Subcutaneous abdominal adipose tissue (tissue), 5 donors: ENCODE results near the gene CNTN5.

ENCODE experiments used
- H3K27ac ChIP-seq: one replicate; pipeline ENCODE4 v1.7.0; 2013; ENCODE audit warnings: low read depth, mild to moderate bottlenecking, inconsistent platforms, low read length, moderate library complexity
- H3K27me3 ChIP-seq, 5 donors: one replicate each; pipeline ENCODE4 v1.7.0; 2013; ENCODE audit warnings: low read length in 5 of 5, inconsistent platforms in 1 of 5; ENCODE audit not compliant: control insufficient read depth in 5 of 5, insufficient read depth in 4 of 5
- H3K36me3 ChIP-seq, 5 donors: one replicate each; pipeline ENCODE4 v1.7.0; 2013; ENCODE audit warnings: low read length in 5 of 5; ENCODE audit not compliant: control insufficient read depth in 5 of 5, insufficient read depth in 5 of 5
- H3K4me1 ChIP-seq, 5 donors: one replicate each; pipeline ENCODE4 v1.7.0; 2013; ENCODE audit warnings: low read length in 5 of 5, mild to moderate bottlenecking in 3 of 5, moderate library complexity in 1 of 5; ENCODE audit not compliant: control insufficient read depth in 5 of 5, insufficient read depth in 5 of 5
- H3K4me3 ChIP-seq, 5 donors: one replicate each; pipeline ENCODE4 v1.7.0; 2013; ENCODE audit warnings: low read length in 5 of 5, low read depth in 1 of 5
- H3K9ac ChIP-seq, 5 donors: one replicate each; pipeline ENCODE4 v1.7.0; 2013; ENCODE audit warnings: low read length in 5 of 5, mild to moderate bottlenecking in 4 of 5, moderate library complexity in 3 of 5
- H3K9me3 ChIP-seq, 5 donors: one replicate each; pipeline ENCODE4 v1.7.0; 2013; ENCODE audit warnings: low read length in 5 of 5; ENCODE audit not compliant: control insufficient read depth in 5 of 5
- donor health status: healthy.
- donor health status: healthy.
- donor health status: healthy.
- donor health status: healthy.
- donor health status: healthy.

CNTN5 gene

GRCh38 chr11:99160447-99160846 lies 139.7 kb downstream of the CNTN5 start:
- H3K4me3 ChIP-seq: no peak overlapping the region
- H3K27ac ChIP-seq: no peak overlapping the region
- H3K36me3 ChIP-seq: no peaks in the 10 kb centered on the region
- no peaks in the 10 kb centered on the region for H3K4me1 ChIP-seq
- H3K9me3 ChIP-seq: no peaks in the 10 kb centered on the region
- H3K9ac ChIP-seq: no peak overlapping the region
- H3K27me3 ChIP-seq: no peaks in the 10 kb centered on the region

GRCh38 chr11:99162819-99163218 lies 142.1 kb downstream of the CNTN5 start:
- no peaks in the 10 kb centered on the region for H3K9me3 ChIP-seq

DNA sequence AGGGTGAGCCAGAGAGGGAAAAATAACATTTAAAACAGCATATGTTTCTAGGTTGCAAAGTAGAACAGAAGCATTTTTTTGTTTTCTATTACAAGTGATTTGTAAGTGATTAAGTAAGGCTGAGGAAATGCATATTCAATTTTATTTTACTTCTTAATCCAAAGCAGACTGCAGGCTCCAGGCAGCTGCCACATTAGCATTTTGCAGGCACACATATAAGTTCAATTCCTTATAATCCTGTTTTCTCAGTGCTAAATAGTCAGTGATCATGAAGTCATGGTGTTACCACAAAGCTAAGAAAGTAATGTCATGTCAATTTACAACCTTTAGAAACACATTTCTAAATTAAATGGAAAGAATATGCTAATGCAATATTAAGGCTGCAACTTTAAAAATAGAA lies 149.8 kb downstream of the CNTN5 start:
- no peaks in the 10 kb centered on the region for H3K27me3 ChIP-seq
- H3K36me3 ChIP-seq: no peaks in the 10 kb centered on the region
- H3K4me3 ChIP-seq: no peak overlapping the region
- no peak overlapping the region for H3K27ac ChIP-seq
- H3K4me1 ChIP-seq: no peaks in the 10 kb centered on the region
- H3K9ac ChIP-seq: no peak overlapping the region
- no peaks in the 10 kb centered on the region for H3K9me3 ChIP-seq

More at GRCh38 chr11:99162819-99163218, 142.1 kb downstream of the CNTN5 start:
- no peaks in the 10 kb centered on the region for H3K36me3 ChIP-seq
- H3K27ac ChIP-seq: no peak overlapping the region
- no peak overlapping the region for H3K9ac ChIP-seq
- H3K27me3 ChIP-seq: no peaks in the 10 kb centered on the region
- no peaks in the 10 kb centered on the region for H3K4me1 ChIP-seq
- H3K4me3 ChIP-seq: no peak overlapping the region

- Histone ChIP-seq H3K36me3 (no peaks in the 10 kb centered on the region), H3K27ac (no peak overlapping the region), H3K9me3 (no peaks in the 10 kb centered on the region), H3K4me1 (no peaks in the 10 kb centered on the region), H3K4me3 (no peak overlapping the region), H3K9ac (no peak overlapping the region), H3K27me3 (no peaks in the 10 kb centered on the region)
These were observed 150.6 kb downstream of the CNTN5 start for GRCh38 chr11:99171330-99171729.

DNA sequence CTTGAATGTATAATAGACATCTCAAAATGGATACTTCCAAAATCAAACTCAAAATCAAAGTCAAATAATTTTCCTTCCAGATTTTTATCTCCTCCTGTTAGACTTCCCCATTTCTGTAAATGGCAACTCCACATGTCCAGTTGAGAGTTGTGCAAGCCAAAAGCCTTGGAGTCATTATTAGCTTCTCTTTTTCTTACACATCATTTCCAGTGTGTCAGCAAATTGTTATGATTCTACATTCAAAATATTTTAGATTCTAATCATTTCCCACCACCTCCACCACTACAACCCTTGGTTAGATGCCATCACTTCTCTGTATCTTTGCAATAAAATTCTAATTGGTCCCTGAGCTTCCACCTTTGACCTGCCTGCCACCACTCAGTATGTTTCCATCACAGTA lies 155.7 kb downstream of the CNTN5 start:
- H3K36me3 ChIP-seq: no peaks in the 10 kb centered on the region
- H3K9ac ChIP-seq: no peak overlapping the region
- H3K4me3 ChIP-seq: no peak overlapping the region
- no peak overlapping the region for H3K27ac ChIP-seq
- no peaks in the 10 kb centered on the region for H3K9me3 ChIP-seq
- no peaks in the 10 kb centered on the region for H3K4me1 ChIP-seq
- no peaks in the 10 kb centered on the region for H3K27me3 ChIP-seq

GRCh38 chr11:99177446-99177845 lies 156.7 kb downstream of the CNTN5 start:
- Histone ChIP-seq H3K36me3 (no peaks in the 10 kb centered on the region), H3K27me3 (no peaks in the 10 kb centered on the region), H3K4me3 (no peak overlapping the region), H3K4me1 (no peaks in the 10 kb centered on the region), H3K27ac (no peak overlapping the region), H3K9ac (no peak overlapping the region), H3K9me3 (no peaks in the 10 kb centered on the region)

- Histone ChIP-seq H3K27me3 (no peaks in the 10 kb centered on the region), H3K36me3 (no peaks in the 10 kb centered on the region), H3K4me3 (no peak overlapping the region), H3K9me3 (no peaks in the 10 kb centered on the region), H3K4me1 (no peaks in the 10 kb centered on the region), H3K27ac (no peak overlapping the region), H3K9ac (no peak overlapping the region)
These were observed 163.4 kb downstream of the CNTN5 start for GRCh38 chr11:99184146-99184545.

DNA sequence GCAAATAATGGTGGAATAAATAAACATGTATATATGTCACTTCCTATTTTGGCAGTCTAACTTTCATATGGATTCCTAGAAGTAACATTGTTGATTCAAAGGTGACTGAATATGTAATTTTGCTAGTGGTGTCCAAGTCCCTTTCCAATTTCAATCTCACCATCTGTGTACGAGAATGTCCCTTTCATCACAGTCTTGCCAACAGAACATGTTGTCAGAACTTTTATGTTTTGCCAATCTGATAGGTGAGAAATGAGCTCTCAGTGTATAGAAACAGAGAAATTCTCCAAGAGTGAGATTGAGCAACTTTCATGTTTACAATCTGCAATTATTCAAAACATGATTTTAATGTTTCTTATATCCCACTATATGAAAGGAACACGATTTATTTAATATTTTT lies 167.5 kb downstream of the CNTN5 start:
- no peaks in the 10 kb centered on the region for H3K36me3 ChIP-seq

GRCh38 chr11:99192716-99193115 lies 172.0 kb downstream of the CNTN5 start:
- no peaks in the 10 kb centered on the region for H3K27me3 ChIP-seq
- H3K4me3 ChIP-seq: no peak overlapping the region
- H3K9ac ChIP-seq: no peak overlapping the region
- no peak overlapping the region for H3K27ac ChIP-seq
- H3K36me3 ChIP-seq: no peaks in the 10 kb centered on the region
- no peaks in the 10 kb centered on the region for H3K4me1 ChIP-seq
- no peaks in the 10 kb centered on the region for H3K9me3 ChIP-seq

More for the DNA sequence above, 167.5 kb downstream of the CNTN5 start:
- Histone ChIP-seq H3K4me3 (no peak overlapping the region), H3K4me1 (no peaks in the 10 kb centered on the region), H3K27me3 (no peaks in the 10 kb centered on the region), H3K9me3 (no peaks in the 10 kb centered on the region), H3K9ac (no peak overlapping the region), H3K27ac (no peak overlapping the region)

DNA sequence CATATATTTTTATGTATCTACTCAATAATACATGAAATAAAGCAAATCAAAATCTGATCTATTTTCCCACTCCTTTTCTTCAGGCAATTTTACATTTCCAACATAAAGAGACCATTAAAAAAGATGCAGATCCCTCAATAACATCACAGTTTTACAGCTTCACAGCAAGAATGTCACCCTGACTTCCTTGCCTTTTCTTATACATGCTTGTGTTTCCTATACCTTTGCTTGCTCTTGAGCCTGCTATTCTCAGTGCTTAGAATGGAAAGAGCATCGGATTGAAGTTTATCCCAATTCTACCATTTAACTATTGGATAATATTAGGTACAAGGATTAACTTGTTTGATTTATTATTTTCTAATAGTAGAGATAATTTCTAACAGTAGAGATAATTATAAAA lies 176.7 kb downstream of the CNTN5 start:
- no peaks in the 10 kb centered on the region for H3K27me3 ChIP-seq
- no peak overlapping the region for H3K9ac ChIP-seq
- no peaks in the 10 kb centered on the region for H3K36me3 ChIP-seq
- H3K27ac ChIP-seq: no peak overlapping the region
- H3K4me3 ChIP-seq: no peak overlapping the region
- no peaks in the 10 kb centered on the region for H3K9me3 ChIP-seq
- no peaks in the 10 kb centered on the region for H3K4me1 ChIP-seq

GRCh38 chr11:99198215-99198614 lies 177.5 kb downstream of the CNTN5 start:
- Histone ChIP-seq H3K4me1 (no peaks in the 10 kb centered on the region), H3K9ac (no peak overlapping the region), H3K4me3 (no peak overlapping the region), H3K27ac (no peak overlapping the region), H3K9me3 (no peaks in the 10 kb centered on the region), H3K27me3 (no peaks in the 10 kb centered on the region), H3K36me3 (no peaks in the 10 kb centered on the region)
